DOHH2 (cell line): Measurements from ENCODE around the gene PRKAR1B.

Experiments
- H3F3A ChIP-seq: fragments of 200-600 bp; sonication (generic), shearing (Covaris generic); 2 replicates; pipeline ENCODE4 v1.6.0; 2016; ENCODE audit warnings: antibody characterized with exemption, mild to moderate bottlenecking; ENCODE audit not compliant: control insufficient read depth, insufficient read depth
- H3K27ac ChIP-seq: fragments of 200-600 bp; sonication (generic); 2 replicates; pipeline ENCODE4 v1.5.1; 2014; ENCODE audit warnings: low read depth, mild to moderate bottlenecking, low read length, moderate library complexity
- H3K27me3 ChIP-seq: fragments of 200-600 bp; sonication (generic); 2 replicates; pipeline ENCODE4 v1.6.1; 2014; ENCODE audit warnings: mild to moderate bottlenecking, low read length, mixed read lengths; ENCODE audit not compliant: control insufficient read depth
- H3K36me3 ChIP-seq: fragments of 200-600 bp; sonication (generic); 2 replicates; pipeline ENCODE4 v1.6.1; 2014; ENCODE audit warnings: mild to moderate bottlenecking, low read length, moderate library complexity, mixed read lengths; ENCODE audit not compliant: control insufficient read depth
- H3K4me1 ChIP-seq: fragments of 200-600 bp; sonication (generic); 2 replicates; pipeline ENCODE4 v1.6.1; 2014; ENCODE audit warnings: mild to moderate bottlenecking, low read length, mixed read lengths; ENCODE audit not compliant: control insufficient read depth
- H3K4me2 ChIP-seq: fragments of 200-600 bp; sonication (generic); 2 replicates; pipeline ENCODE4 v1.6.0; 2014; ENCODE audit warnings: mild to moderate bottlenecking, low read length, moderate library complexity
- H3K4me3 ChIP-seq: fragments of 200-600 bp; sonication (generic); 2 replicates; pipeline ENCODE4 v1.5.1; 2014; ENCODE audit warnings: mild to moderate bottlenecking, low read length, mixed read lengths
- H3K79me2 ChIP-seq: fragments of 200-600 bp; sonication (generic); 2 replicates; pipeline ENCODE4 v1.6.1; 2014; ENCODE audit warnings: mild to moderate bottlenecking, low read length, mixed read lengths; ENCODE audit not compliant: control insufficient read depth
- H3K9me2 ChIP-seq: fragments of 200-600 bp; sonication (generic); replicated peaks from 2 replicates; pipeline ENCODE4 v1.6.1; 2014; ENCODE audit warnings: mild to moderate bottlenecking, low read length, mixed read lengths; ENCODE audit not compliant: control insufficient read depth
- H3K9me3 ChIP-seq: fragments of 200-600 bp; sonication (generic); 2 replicates; pipeline ENCODE4 v1.6.1; 2014; ENCODE audit warnings: antibody characterized with exemption, low read length, mixed read lengths; ENCODE audit not compliant: control insufficient read depth, insufficient read depth
- H4K20me1 ChIP-seq: fragments of 200-600 bp; sonication (generic); 2 replicates; pipeline ENCODE4 v1.6.0; 2014; ENCODE audit warnings: low read depth, mild to moderate bottlenecking, antibody characterized with exemption, low read length, moderate library complexity; ENCODE audit not compliant: control insufficient read depth, insufficient read depth
- CTCF ChIP-seq: fragments of 200-600 bp; sonication (generic); IDR thresholded peaks from one replicate; pipeline ENCODE4 v1.5.1; 2014; ENCODE audit warnings: antibody characterized with exemption, mild to moderate bottlenecking, low read depth, low read length; ENCODE audit not compliant: poor library complexity, severe bottlenecking
- EZH2phosphoT487 ChIP-seq: fragments of 200-600 bp; sonication (generic); IDR thresholded peaks from 2 replicates; pipeline ENCODE4 v1.6.1; 2017; ENCODE audit warnings: borderline replicate concordance, mild to moderate bottlenecking, antibody characterized with exemption, low read length, moderate library complexity, mixed read lengths

Gene PRKAR1B

GRCh38 chr7:545470-545869 is 181.6 kb downstream of the PRKAR1B start:
- Histone ChIP-seq H3K36me3 (no peaks in the 10 kb centered on the region), H3F3A (no peaks in the 10 kb centered on the region), H3K27ac (no peak overlapping the region), H4K20me1 (no peaks in the 10 kb centered on the region), H3K4me3 (no peak overlapping the region), H3K9me3 (no peaks in the 10 kb centered on the region), H3K4me2 (no peak overlapping the region), H3K4me1 (no peaks in the 10 kb centered on the region), H3K9me2 (no peaks in the 10 kb centered on the region), H3K79me2 (no peaks in the 10 kb centered on the region), H3K27me3 (no peaks in the 10 kb centered on the region)
- TF ChIP-seq CTCF (no peak), EZH2phosphoT487 (no peak)

- no peaks in the 10 kb centered on the region for H4K20me1 ChIP-seq
- no peaks in the 10 kb centered on the region for H3F3A ChIP-seq
- TF ChIP-seq CTCF (no peak), EZH2phosphoT487 (no peak)
- no peak overlapping the region for H3K4me3 ChIP-seq
- no peaks in the 10 kb centered on the region for H3K36me3 ChIP-seq
- H3K9me3 ChIP-seq: no peaks in the 10 kb centered on the region
- H3K4me1 ChIP-seq: no peaks in the 10 kb centered on the region
- no peak overlapping the region for H3K27ac ChIP-seq
- H3K4me2 ChIP-seq: no peak overlapping the region
- no peaks in the 10 kb centered on the region for H3K79me2 ChIP-seq
- no peaks in the 10 kb centered on the region for H3K9me2 ChIP-seq
- no peaks in the 10 kb centered on the region for H3K27me3 ChIP-seq
Measured at GRCh38 chr7:544338-545221, 182.5 kb downstream of the PRKAR1B start.

- no peaks in the 10 kb centered on the region for H3K27me3 ChIP-seq
- H3K9me2 ChIP-seq: no peaks in the 10 kb centered on the region
- H3K36me3 ChIP-seq: no peaks in the 10 kb centered on the region
- no peaks in the 10 kb centered on the region for H3K79me2 ChIP-seq
- H3F3A ChIP-seq: no peaks in the 10 kb centered on the region
- no peak overlapping the region for H3K4me2 ChIP-seq
- H3K27ac ChIP-seq: no peak overlapping the region
- no peak overlapping the region for H3K4me3 ChIP-seq
- TF ChIP-seq EZH2phosphoT487 (no peak), CTCF (no peak)
- H4K20me1 ChIP-seq: no peaks in the 10 kb centered on the region
- no peaks in the 10 kb centered on the region for H3K4me1 ChIP-seq
- H3K9me3 ChIP-seq: no peaks in the 10 kb centered on the region
Measured at GRCh38 chr7:543501-544337, 183.4 kb downstream of the PRKAR1B start.
